T-helper 1 cell treated with Interleukin-12 subunit alpha and Interleukin-12 subunit beta and Interleukin-4 antibody, amounts not matched to agents 30 ng/mL and 1 ng/mL, for 36 hours (primary cell): Measurements from ENCODE around the gene WDR90. TPM values are rescaled to one million over a fixed set of nuclear protein-coding genes. Genes with fewer than 3 reads are reported as not detected.

Experiments
- intact Hi-C: fragments of 100-400 bp; cut with micrococcal nuclease; formaldehyde crosslinking; loops from one replicate; pipeline ENCODE4 v1.15.1; 2024
- total RNA-seq: library from RNA; stranded (reverse); gene quantifications from 2 replicates; pipeline ENCODE4 v1.2.3, GENCODE V29; 2022

The WDR90 gene
- total RNA-seq, 1 donor from 2014 or later, result 53.6 TPM

- intact Hi-C loops, result no loop called here
Observed at GRCh38 chr16:658679-659571, 9.8 kb downstream of the WDR90 start.

GRCh38 chr16:659618-660017 is 10.5 kb downstream of the WDR90 start:
- intact Hi-C loops, result loop anchor here (1.0 to 10.0 kb wide), 4 partner anchors 20 to 275 kb away; partner anchors contain the start of gene PGAP6

GRCh38 chr16:660132-660458 is 10.9 kb downstream of the WDR90 start:
- intact Hi-C loops, result loop anchor here (1.0 to 10.0 kb wide), 4 partner anchors 19 to 275 kb away; partner anchors contain the start of gene PGAP6

GRCh38 chr16:660459-661183 is 11.5 kb downstream of the WDR90 start:
- intact Hi-C loops, result loop anchor here (1.0 to 10.0 kb wide), 4 partner anchors 19 to 276 kb away; partner anchors contain the start of gene PGAP6

GRCh38 chr16:661184-661821 is 12.1 kb downstream of the WDR90 start:
- intact Hi-C loops, result loop anchor here (2.0 to 10.0 kb wide), 2 partner anchors 73 to 277 kb away; partner anchors contain the start of gene PGAP6

GRCh38 chr16:662095-662494 is 12.9 kb downstream of the WDR90 start:
- intact Hi-C loops, result loop anchor here (10.0 kb wide), 1 partner anchor 277 kb away; the partner anchor contains the start of gene PGAP6

GRCh38 chr16:662597-662996 is 13.4 kb downstream of the WDR90 start:
- intact Hi-C loops, result loop anchor here (10.0 kb wide), 1 partner anchor 278 kb away; the partner anchor contains the start of gene PGAP6

GRCh38 chr16:666572-666971 is 17.4 kb downstream of the WDR90 start:
- intact Hi-C loops, result loop anchor here (5.0 to 10.0 kb wide), 2 partner anchors 139 to 282 kb away; partner anchors contain the start of genes CAPN15 and PGAP6

GRCh38 chr16:667113-667779 is 18.1 kb downstream of the WDR90 start:
- intact Hi-C loops, result loop anchor here (5.0 to 10.0 kb wide), 2 partner anchors 140 to 282 kb away; partner anchors contain the start of genes CAPN15 and PGAP6

GRCh38 chr16:667780-668518 is 18.8 kb downstream of the WDR90 start, which contains the start of gene RHOT2:
RHOT2 (plus strand) TSS chr16:668132; CDS start chr16:668200, 68 bp downstream.
- intact Hi-C loops, result loop anchor here (1.0 to 10.0 kb wide), 6 partner anchors 11 to 283 kb away; partner anchors contain the start of genes CAPN15, JMJD8, PGAP6 and WDR90

- intact Hi-C loops, result loop anchor here (1.0 to 10.0 kb wide), 6 partner anchors 11 to 284 kb away; partner anchors contain the start of genes CAPN15, JMJD8, PGAP6 and WDR90
Observed at GRCh38 chr16:668519-669171, 19.5 kb downstream of the WDR90 start.

- intact Hi-C loops, result loop anchor here (5.0 to 10.0 kb wide), 2 partner anchors 142 to 285 kb away; partner anchors contain the start of genes CAPN15 and PGAP6
Observed at GRCh38 chr16:669666-670065, 20.5 kb downstream of the WDR90 start.

- intact Hi-C loops, result no loop called here
Observed at GRCh38 chr16:670485-671352, 21.6 kb downstream of the WDR90 start.

- intact Hi-C loops, result no loop called here
Observed at GRCh38 chr16:671353-672131, 22.4 kb downstream of the WDR90 start.

GRCh38 chr16:672371-672770 is 23.2 kb downstream of the WDR90 start:
- intact Hi-C loops, result no loop called here

GRCh38 chr16:672851-673250 is 23.7 kb downstream of the WDR90 start:
- intact Hi-C loops, result no loop called here

- intact Hi-C loops, result no loop called here
Observed at GRCh38 chr16:673399-673991, 24.3 kb downstream of the WDR90 start.
